Stimulated activated naive CD8-positive, alpha-beta T cell treated with anti-CD3 and anti-CD28 coated beads, Interleukin-15, Interleukin-2, amounts not matched to agents 100 ng/mL and 50 ng/mL, for 24 hours (primary cell): ENCODE data around the gene TADA1.
"Not testable (repeated sequence)": the region's sequence is repeated elsewhere in the genome, so short reads cannot be mapped to it uniquely, and the experiment has no call there.

Experiments used
- H3K27ac Mint-ChIP-seq: one replicate; pipeline ENCODE4 v1.8.0; 2021; ENCODE audit warnings: mild to moderate bottlenecking, mixed read lengths
- H3K27me3 Mint-ChIP-seq: one replicate; pipeline ENCODE4 v1.8.0; 2021; ENCODE audit warnings: mixed read lengths
- H3K36me3 Mint-ChIP-seq: one replicate; pipeline ENCODE4 v1.8.0; 2021; ENCODE audit warnings: low read depth, mixed read lengths
- H3K4me1 Mint-ChIP-seq: one replicate; pipeline ENCODE4 v1.8.0; 2021; ENCODE audit warnings: low read depth, mixed read lengths
- H3K4me3 Mint-ChIP-seq: one replicate; pipeline ENCODE4 v1.8.0; 2021; ENCODE audit warnings: mild to moderate bottlenecking, mixed read lengths
- H3K9me3 Mint-ChIP-seq: one replicate; pipeline ENCODE4 v1.8.0; 2021; ENCODE audit warnings: mixed read lengths

The TADA1 gene

GRCh38 chr1:166843322-166843721 lies 32.7 kb downstream of the TADA1 start:
- no peaks in the 10 kb centered on the region for H3K9me3 Mint-ChIP-seq
- H3K4me1 Mint-ChIP-seq = peaks cover 75% of the 10 kb centered on the region
- H3K27me3 Mint-ChIP-seq = no peaks in the 10 kb centered on the region
- H3K27ac Mint-ChIP-seq = no peak overlapping the region
- no peak overlapping the region for H3K4me3 Mint-ChIP-seq
- H3K36me3 Mint-ChIP-seq = peaks cover 66% of the 10 kb centered on the region

DNA sequence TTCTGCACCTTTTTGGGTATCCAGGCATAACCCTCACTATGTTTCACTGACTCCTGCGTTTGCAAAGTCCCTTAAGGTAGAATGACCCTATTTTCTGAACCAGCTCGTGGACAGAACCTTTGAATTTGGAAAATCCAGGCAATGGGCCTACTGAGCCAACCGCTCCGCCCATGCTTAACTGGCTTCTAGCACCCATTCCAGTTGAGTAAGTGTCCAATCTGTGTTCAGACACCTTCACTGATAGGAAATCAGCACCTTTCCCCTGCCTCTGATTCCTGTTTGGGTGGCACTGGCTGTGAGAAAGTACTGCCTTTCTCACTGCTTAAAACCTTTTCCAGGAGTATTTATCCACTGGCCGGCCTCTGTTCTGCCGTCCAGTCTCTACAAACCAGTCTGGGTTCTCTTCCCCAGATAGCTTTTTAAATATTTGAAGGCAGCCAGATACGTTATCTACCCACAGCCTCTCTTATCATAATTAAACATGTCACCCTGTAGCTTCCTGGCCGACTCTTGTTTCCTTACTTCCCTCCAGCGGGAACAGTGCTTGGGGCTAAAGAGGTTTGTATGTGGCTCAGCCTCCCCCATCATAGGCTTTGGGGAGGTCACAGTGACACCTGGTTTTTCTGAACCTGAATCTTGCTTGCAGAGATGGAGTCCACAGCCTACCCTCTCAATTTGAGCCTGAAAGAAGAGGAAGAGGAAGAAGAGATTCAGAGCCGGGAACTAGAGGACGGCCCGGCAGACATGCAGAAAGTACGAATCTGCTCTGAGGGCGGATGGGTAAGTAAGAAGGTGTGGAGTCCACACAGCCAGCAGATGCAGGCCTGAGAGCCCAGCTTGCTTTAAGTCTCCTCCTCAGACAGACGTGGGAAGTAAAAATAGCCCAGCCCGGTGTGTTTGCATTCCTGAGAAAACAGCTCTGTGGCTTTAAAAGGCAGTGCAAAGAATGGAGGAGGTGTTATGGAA lies 35.5 kb downstream of the TADA1 start:
- Mint-ChIP-seq H3K36me3 (peaks cover 41% of the 10 kb centered on the region), H3K4me1 (peaks cover 59% of the 10 kb centered on the region), H3K4me3 (peak overlapping the region; percentile 87), H3K27ac (peak overlapping the region; percentile 82), H3K27me3 (no peaks in the 10 kb centered on the region), H3K9me3 (no peaks in the 10 kb centered on the region)

DNA sequence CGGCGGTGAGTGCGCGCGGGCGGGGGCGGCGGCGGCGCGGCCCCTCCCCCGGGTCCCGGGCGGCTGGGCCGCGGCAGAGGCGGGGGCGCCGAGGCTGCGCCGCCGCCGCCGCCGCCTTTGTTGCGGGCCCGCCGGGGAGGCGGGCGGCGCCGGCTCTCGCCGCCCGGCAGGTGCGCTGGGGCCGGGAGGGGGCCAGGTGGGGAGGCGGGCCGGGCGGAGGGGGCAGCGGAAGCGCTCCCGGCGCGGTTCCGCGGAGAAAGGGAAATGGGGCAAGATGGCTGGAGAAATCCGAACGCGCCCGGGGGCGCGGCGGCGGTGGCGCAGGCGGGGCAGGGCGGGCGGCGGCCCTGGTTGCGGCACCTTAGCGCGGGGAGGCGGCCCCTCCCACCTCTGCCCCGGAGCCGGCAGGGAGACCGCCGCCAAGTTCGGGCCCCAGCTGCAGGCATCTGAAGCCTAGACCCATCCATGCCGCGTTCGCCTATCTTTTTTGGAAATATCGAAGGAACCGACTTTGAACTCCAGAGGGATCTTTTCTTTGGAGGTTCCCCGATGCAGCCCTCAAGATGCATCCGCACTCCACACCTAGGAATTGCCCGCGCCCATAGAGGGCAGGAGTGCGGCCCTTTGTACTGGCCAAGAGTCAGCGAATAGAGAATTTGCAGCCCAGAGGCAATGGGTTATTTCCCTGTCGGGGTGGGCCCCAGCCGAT lies 36.3 kb downstream of the TADA1 start:
- Mint-ChIP-seq H3K27me3 (no peaks in the 10 kb centered on the region), H3K9me3 (no peaks in the 10 kb centered on the region), H3K4me1 (peaks cover 57% of the 10 kb centered on the region), H3K27ac (peak overlapping the region; percentile 82), H3K36me3 (peaks cover 40% of the 10 kb centered on the region), H3K4me3 (peak overlapping the region; percentile 87)

DNA sequence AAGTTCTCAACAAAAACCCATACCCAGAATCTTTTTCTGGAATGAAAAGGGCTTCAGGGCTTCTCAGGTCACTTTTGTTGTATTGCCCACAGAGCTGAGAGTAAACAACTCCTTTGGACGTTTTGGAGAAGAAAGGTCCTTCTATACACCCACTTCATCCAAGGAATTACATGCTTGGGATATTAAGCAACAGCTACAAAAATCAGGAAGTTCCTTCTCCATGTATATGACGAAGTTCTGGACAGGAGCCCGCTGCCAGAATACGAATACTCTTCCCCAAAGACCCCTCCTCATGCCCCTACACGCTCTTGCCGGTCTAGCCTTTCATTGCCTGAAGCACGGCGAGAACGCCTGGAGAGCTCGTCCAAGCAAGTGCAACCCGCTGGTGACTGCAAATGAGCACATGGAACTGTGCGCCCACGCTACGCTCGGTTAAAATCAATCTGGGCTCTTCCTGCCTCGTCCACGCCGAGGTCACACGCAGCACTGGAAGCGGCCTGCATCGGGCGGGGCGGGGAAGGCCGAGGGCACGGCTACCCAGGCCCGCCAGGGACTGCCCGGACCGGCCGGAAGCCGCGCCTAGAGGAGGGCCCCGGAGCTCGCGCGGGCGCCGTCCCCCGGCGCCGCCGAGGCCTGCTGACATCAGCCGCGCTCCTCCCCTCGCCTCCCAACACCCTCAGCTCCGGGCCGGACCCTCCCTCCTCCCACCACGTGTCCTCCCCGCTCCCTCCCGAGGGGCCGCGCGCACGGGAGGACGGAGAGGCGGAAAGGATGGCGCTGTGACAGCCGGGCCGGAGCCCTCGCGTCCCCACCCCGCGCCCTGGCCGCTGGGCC lies 37.1 kb downstream of the TADA1 start, which contains the start of gene POGK:
Gene POGK (plus strand): TSS at position 710 of the 834 bp plus-strand sequence. CDS start 1,482 bp downstream, outside the sequence.
- Mint-ChIP-seq H3K27me3 (no peaks in the 10 kb centered on the region), H3K9me3 (no peaks in the 10 kb centered on the region), H3K4me3 (peak within 1 kb of the TSS; percentile 93), H3K36me3 (peaks cover 32% of the 10 kb centered on the region), H3K27ac (peak within 1 kb of the TSS; percentile 99), H3K4me1 (peaks cover 50% of the 10 kb centered on the region)

GRCh38 chr1:166836733-166837132 lies 39.3 kb downstream of the TADA1 start:
- Mint-ChIP-seq H3K4me1 (peaks cover 29% of the 10 kb centered on the region), H3K27ac (no peak overlapping the region), H3K27me3 (peaks cover 9% of the 10 kb centered on the region), H3K36me3 (peaks cover 14% of the 10 kb centered on the region), H3K9me3 (no peaks in the 10 kb centered on the region), H3K4me3 (no peak overlapping the region)

GRCh38 chr1:166829762-166830161 lies 46.3 kb downstream of the TADA1 start:
- not testable (repeated sequence) for H3K4me3 Mint-ChIP-seq, H3K4me1 Mint-ChIP-seq, H3K27ac Mint-ChIP-seq, H3K36me3 Mint-ChIP-seq
- peaks cover 18% of the 10 kb centered on the region for H3K9me3 Mint-ChIP-seq
- peaks cover 21% of the 10 kb centered on the region for H3K27me3 Mint-ChIP-seq

DNA sequence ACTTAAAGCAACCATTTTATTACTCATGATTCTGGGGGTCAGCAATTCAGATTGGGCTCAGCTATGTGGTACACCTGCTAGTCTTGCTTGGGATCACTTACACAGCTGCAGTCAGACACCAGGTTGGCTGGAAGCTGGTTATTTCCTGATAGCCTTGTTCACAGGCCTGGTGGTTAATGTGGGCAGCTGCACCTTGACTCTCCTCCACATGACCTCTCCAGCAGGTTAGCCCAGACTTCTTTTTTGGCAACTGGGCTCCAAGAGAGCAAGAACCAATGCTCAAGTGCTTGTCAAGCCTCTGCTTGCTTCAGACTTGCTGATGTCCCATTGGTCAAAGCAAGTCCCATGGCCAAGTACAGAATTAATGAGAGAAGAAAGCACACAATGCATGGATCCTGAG lies 48.6 kb downstream of the TADA1 start:
- Mint-ChIP-seq H3K4me3 (no peak overlapping the region), H3K27me3 (peaks cover 17% of the 10 kb centered on the region), H3K27ac (no peak overlapping the region), H3K4me1 (no peaks in the 10 kb centered on the region), H3K36me3 (no peaks in the 10 kb centered on the region), H3K9me3 (peaks cover 18% of the 10 kb centered on the region)

- H3K4me3 Mint-ChIP-seq = no peak overlapping the region
- no peak overlapping the region for H3K27ac Mint-ChIP-seq
- H3K27me3 Mint-ChIP-seq = peaks cover 8% of the 10 kb centered on the region
- H3K9me3 Mint-ChIP-seq = peaks cover 25% of the 10 kb centered on the region
- no peaks in the 10 kb centered on the region for H3K4me1 Mint-ChIP-seq
- H3K36me3 Mint-ChIP-seq = no peaks in the 10 kb centered on the region
Measured at GRCh38 chr1:166822385-166822784, 53.7 kb downstream of the TADA1 start.

GRCh38 chr1:166819974-166820373 lies 56.1 kb downstream of the TADA1 start:
- H3K27me3 Mint-ChIP-seq = peaks cover 6% of the 10 kb centered on the region
- H3K4me3 Mint-ChIP-seq = no peak overlapping the region
- no peaks in the 10 kb centered on the region for H3K36me3 Mint-ChIP-seq
- no peak overlapping the region for H3K27ac Mint-ChIP-seq
- H3K9me3 Mint-ChIP-seq = peaks cover 18% of the 10 kb centered on the region
- H3K4me1 Mint-ChIP-seq = no peaks in the 10 kb centered on the region

- no peak overlapping the region for H3K4me3 Mint-ChIP-seq
- peaks cover 8% of the 10 kb centered on the region for H3K9me3 Mint-ChIP-seq
- no peak overlapping the region for H3K27ac Mint-ChIP-seq
- H3K4me1 Mint-ChIP-seq = no peaks in the 10 kb centered on the region
- H3K27me3 Mint-ChIP-seq = peaks cover 36% of the 10 kb centered on the region
- H3K36me3 Mint-ChIP-seq = no peaks in the 10 kb centered on the region
Measured at GRCh38 chr1:166814611-166815010, 61.5 kb downstream of the TADA1 start.

DNA sequence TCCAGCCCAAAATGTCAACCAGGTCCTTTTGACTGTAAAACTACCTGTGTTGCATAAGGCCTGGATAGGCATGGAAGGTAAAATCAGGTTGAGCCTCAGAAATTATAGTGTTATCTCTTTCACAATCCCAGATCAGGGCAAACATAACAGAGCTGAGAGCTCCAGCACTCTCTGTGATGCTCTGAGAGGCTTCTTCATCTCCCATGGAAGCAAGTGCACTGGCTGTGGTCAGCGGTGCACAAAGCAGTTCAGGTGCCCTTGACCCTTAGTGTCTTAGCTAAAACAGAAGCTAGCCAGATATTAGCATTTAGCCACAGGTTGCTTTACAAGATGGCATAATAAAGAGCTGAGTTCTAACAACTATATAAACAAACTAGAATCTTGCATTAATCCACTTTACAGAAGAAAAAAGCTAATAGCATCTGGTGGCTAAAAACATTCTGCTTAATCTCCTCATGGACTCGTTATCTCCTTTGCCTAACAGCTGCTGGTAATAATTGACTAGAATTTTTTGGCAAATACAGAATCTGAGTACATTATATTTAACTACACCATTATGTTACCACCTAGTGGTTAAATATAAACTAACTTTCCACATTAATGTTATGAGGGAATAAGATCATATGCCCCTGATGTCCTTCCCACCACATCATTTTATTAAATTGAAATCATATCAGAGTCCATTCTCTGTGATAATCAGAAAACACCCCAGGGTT lies 62.4 kb downstream of the TADA1 start:
- Mint-ChIP-seq H3K36me3 (no peaks in the 10 kb centered on the region), H3K27me3 (peaks cover 36% of the 10 kb centered on the region), H3K9me3 (peaks cover 2% of the 10 kb centered on the region), H3K4me3 (no peak overlapping the region), H3K27ac (no peak overlapping the region), H3K4me1 (no peaks in the 10 kb centered on the region)

DNA sequence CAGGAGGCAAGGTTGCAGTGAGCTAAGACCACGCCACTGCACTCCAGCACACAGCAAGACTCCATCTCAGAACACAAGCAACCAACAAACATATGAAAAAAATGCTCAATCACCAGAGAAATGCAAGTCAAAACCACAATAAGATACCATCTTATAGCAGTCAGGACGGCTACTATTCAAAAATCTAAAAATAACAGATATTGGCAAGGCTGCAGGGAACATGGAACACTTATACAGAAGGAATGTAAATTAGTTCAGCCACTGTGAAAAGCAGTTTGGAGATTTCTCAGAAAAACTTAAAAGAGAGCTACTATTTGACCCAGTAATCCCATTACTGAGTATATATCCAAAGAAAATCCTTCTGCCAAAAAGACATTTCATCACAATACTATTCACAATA lies 64.4 kb downstream of the TADA1 start:
- no peaks in the 10 kb centered on the region for H3K9me3 Mint-ChIP-seq
- H3K4me3 Mint-ChIP-seq = no peak overlapping the region
- peaks cover 37% of the 10 kb centered on the region for H3K27me3 Mint-ChIP-seq

DNA sequence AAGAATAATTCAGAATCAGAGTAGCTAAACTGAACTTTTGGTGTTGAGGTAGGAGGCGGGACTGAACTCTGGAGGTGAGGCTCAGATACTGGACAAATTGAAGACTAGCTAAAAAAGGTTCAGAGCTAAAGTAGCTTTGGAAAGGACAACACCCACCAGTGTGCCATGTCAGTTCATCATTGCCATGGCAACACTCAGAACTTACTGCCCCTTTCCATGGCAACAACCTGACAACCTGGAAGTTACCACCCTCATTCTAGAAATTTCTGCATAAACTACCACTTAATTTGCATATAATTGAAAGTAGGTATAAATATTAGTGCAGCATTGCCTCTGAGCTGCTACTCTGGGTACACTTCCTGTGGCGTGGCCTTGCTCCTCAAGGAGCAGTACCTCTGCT lies 67.1 kb downstream of the TADA1 start:
- Mint-ChIP-seq H3K4me1 (no peaks in the 10 kb centered on the region), H3K9me3 (no peaks in the 10 kb centered on the region), H3K27ac (no peak overlapping the region), H3K36me3 (no peaks in the 10 kb centered on the region), H3K27me3 (peaks cover 33% of the 10 kb centered on the region), H3K4me3 (no peak overlapping the region)

More for the DNA sequence above, 64.4 kb downstream of the TADA1 start:
- Mint-ChIP-seq H3K36me3 (no peaks in the 10 kb centered on the region), H3K27ac (no peak overlapping the region), H3K4me1 (no peaks in the 10 kb centered on the region)
